ENCODE data around the gene PALLD. TPM values are rescaled to one million over a fixed set of nuclear protein-coding genes. Genes with fewer than 3 reads are reported as not detected.

Gene PALLD
- total RNA-seq, 1 experiment from 2014 or later: 18.3 TPM

DNA sequence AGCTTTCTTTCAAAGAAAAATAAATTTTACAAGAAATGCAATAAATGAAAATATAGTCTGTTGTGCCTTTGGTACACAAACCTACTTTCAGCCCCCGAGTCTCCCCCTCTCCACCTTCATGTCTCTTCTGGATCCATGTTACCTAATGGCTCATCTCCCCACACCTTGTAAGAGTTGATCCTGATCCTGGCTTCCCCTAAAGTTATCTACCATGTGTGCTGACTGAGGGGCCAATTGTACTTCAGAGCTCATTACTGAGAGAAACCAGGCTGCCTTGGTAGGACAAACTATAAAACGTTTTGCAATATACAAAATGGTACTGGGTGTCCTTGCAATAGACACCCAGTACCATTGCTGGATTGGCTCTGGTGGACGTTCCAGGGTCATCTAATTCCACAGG, 11.8 kb downstream of the PALLD start:
- H3K36me3 Mint-ChIP-seq (ENCODE audit: insufficient read depth in 1 of 3, low read depth in 3 of 3): no peaks in the 10 kb centered on the region
- Histone ChIP-seq H2BK120ac (ENCODE audit: low read depth, low read length, poor library complexity, severe bottlenecking) (no peak overlapping the region), H2BK12ac (ENCODE audit: insufficient read length, low read depth, low read length) (no peak overlapping the region), H4K5ac (ENCODE audit: insufficient read length, low read depth, low read length) (no peak overlapping the region), H3K56ac (ENCODE audit: insufficient read length, low read depth, low read length) (no peak overlapping the region), H2BK15ac (ENCODE audit: low read depth, low read length) (no peak overlapping the region), H2AFZ (ENCODE audit: low read length) (no peak overlapping the region), H3K9ac (ENCODE audit: extremely low read depth, insufficient read length, low read length) (no peak overlapping the region), H3K23me2 (ENCODE audit: insufficient read length, low read depth, low read length, poor library complexity, severe bottlenecking) (no peaks in the 10 kb centered on the region), H3K23ac (ENCODE audit: insufficient read length, low read depth, low read length) (no peak overlapping the region), H3K14ac (ENCODE audit: insufficient read depth, low read length) (no peak overlapping the region), H3K9me3 (ENCODE audit: control insufficient read depth, low read depth, low read length) (no peaks in the 10 kb centered on the region), H2BK20ac (ENCODE audit: low read depth, low read length, poor library complexity, severe bottlenecking) (no peak overlapping the region), H4K8ac (replicated peaks; ENCODE audit: insufficient read length, low read depth, low read length) (no peak overlapping the region), H2BK5ac (ENCODE audit: insufficient read length, low read length) (no peak overlapping the region), H3K79me2 (ENCODE audit: insufficient read depth, low read length) (no peaks in the 10 kb centered on the region), H3K27ac (ENCODE audit: insufficient read length, low read depth, low read length) (no peak overlapping the region), H3T11ph (ENCODE audit: low read length) (no peak overlapping the region), H3K18ac (ENCODE audit: insufficient read length, low read depth, low read length) (no peak overlapping the region), H4K20me1 (ENCODE audit: control insufficient read depth, insufficient read depth, insufficient read length) (no peaks in the 10 kb centered on the region), H3K4me1 (ENCODE audit: insufficient read depth, low read length) (no peaks in the 10 kb centered on the region), H3K79me1 (ENCODE audit: insufficient read depth, low read depth, low read length, poor library complexity, severe bottlenecking) (no peaks in the 10 kb centered on the region), H4K91ac (ENCODE audit: insufficient read length, low read depth, low read length) (no peak overlapping the region), H2AK5ac (ENCODE audit: insufficient read length, low read length) (no peak overlapping the region), H3K4me2 (ENCODE audit: insufficient read depth, insufficient read length, low read length) (no peak overlapping the region), H3K4ac (ENCODE audit: low read depth, low read length) (no peak overlapping the region), H3K27me3 (ENCODE audit: insufficient read depth, low read length) (no peaks in the 10 kb centered on the region)
- no CpG with 5 or more reads among the region's 3 CpGs for WGBS (ENCODE audit: extremely low coverage, insufficient read length, low lambda C conversion rate)
- DNase-seq: no peak
- no peak overlapping the region for H3K4me3 Mint-ChIP-seq
- H3K9me3 Mint-ChIP-seq: no peaks in the 10 kb centered on the region
- no peaks in the 10 kb centered on the region for H3K4me1 Mint-ChIP-seq
- no peaks in the 10 kb centered on the region for H3K27me3 Mint-ChIP-seq (ENCODE audit: low read depth)
- H3K27ac Mint-ChIP-seq: no peak overlapping the region
- TF ChIP-seq, protein P1, sequence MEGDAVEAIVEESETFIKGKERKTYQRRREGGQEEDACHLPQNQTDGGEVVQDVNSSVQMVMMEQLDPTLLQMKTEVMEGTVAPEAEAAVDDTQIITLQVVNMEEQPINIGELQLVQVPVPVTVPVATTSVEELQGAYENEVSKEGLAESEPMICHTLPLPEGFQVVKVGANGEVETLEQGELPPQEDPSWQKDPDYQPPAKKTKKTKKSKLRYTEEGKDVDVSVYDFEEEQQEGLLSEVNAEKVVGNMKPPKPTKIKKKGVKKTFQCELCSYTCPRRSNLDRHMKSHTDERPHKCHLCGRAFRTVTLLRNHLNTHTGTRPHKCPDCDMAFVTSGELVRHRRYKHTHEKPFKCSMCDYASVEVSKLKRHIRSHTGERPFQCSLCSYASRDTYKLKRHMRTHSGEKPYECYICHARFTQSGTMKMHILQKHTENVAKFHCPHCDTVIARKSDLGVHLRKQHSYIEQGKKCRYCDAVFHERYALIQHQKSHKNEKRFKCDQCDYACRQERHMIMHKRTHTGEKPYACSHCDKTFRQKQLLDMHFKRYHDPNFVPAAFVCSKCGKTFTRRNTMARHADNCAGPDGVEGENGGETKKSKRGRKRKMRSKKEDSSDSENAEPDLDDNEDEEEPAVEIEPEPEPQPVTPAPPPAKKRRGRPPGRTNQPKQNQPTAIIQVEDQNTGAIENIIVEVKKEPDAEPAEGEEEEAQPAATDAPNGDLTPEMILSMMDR (conservative IDR thresholded peaks at IDR 0.05): no peak

Measured in H9 (cell line).